Upper lobe of left lung (tissue), 6 donors: Measurements from ENCODE around the gene DPP6. TPM values are rescaled to one million over a fixed set of nuclear protein-coding genes. Genes with fewer than 3 reads are reported as not detected.
A peak's percentile ranks its signal among the peaks of the same experiment; 100 is the strongest.

Experiments
- ATAC-seq, 2 donors: fragments of 200-7000 bp; cut with Tn5 transposase; one replicate each; pipeline ENCODE4 v1.9.1; 2022; ENCODE audit warnings: mild to moderate bottlenecking in 2 of 2, moderate library complexity in 2 of 2; ENCODE audit not compliant: low FRiP score in 2 of 2
- DNase-seq, 2 donors: peaks; one replicate each; pipeline ENCODE4 v3.0.0-alpha.2; 2019 to 2020
- H3K27ac ChIP-seq, 4 donors: fragments of 200-600 bp; sonication (generic); one replicate each; pipeline ENCODE4 v1.5.1; 2016 to 2019
- H3K27me3 ChIP-seq, 4 donors: fragments of 200-600 bp; sonication (generic); one replicate each; pipeline ENCODE4 v1.5.1; 2017 to 2019
- H3K36me3 ChIP-seq, 4 donors: fragments of 200-600 bp; sonication (generic); one replicate each; pipeline ENCODE4 v1.5.1; 2016 to 2019
- H3K4me1 ChIP-seq, 4 donors: fragments of 200-600 bp; sonication (generic); one replicate each; pipeline ENCODE4 v1.5.1; 2018 to 2019
- H3K4me3 ChIP-seq, 4 donors: fragments of 200-600 bp; sonication (generic); one replicate each; pipeline ENCODE4 v1.5.1; 2017 to 2019; ENCODE audit warnings: mild to moderate bottlenecking in 2 of 4, moderate library complexity in 1 of 4
- H3K9me3 ChIP-seq, 4 donors: fragments of 200-600 bp; sonication (generic); one replicate each; pipeline ENCODE4 v1.5.1; 2018 to 2019
- CTCF ChIP-seq, 6 experiments: fragments of 450-650 bp in 4 of 6; fragments of 200-600 bp in 2 of 6; sonication (generic) in 2 of 6; IDR thresholded peaks; one replicate each; pipeline ENCODE4 v1.5.1; 2016 to 2019; ENCODE audit warnings: antibody characterized with exemption in 6 of 6
- EP300 ChIP-seq, 4 donors: sonication (generic); formaldehyde crosslinking; IDR thresholded peaks; one replicate each; pipeline ENCODE4 v1.5.1; 2017; ENCODE audit warnings: antibody characterized with exemption in 4 of 4, control low read depth in 2 of 4
- POLR2A ChIP-seq, 4 donors: fragments of 450-650 bp; IDR thresholded peaks; one replicate each; pipeline ENCODE4 v1.5.1; 2016 to 2017; ENCODE audit warnings: antibody characterized with exemption in 4 of 4, mild to moderate bottlenecking in 2 of 4
- POLR2AphosphoS5 ChIP-seq, 2 donors: sonication (generic); formaldehyde crosslinking; IDR thresholded peaks; one replicate each; pipeline ENCODE4 v1.5.1; 2017; ENCODE audit warnings: antibody characterized with exemption in 2 of 2
- WGBS, 2 donors: methylation state at CpG; one replicate each; pipeline ENCODE4 v1.1.5; 2017 to 2018; 5-methylcytosine and 5-hydroxymethylcytosine counted together
- total RNA-seq, 6 donors: library from RNA; depleted of rRNA in 4 of 6; stranded (reverse); fragments of >200 nt in 4 of 6; gene quantifications; one replicate each; pipeline versions ENCODE4 v1.1.0 to v1.2.1, GENCODE V29; 2016 to 2021
- donor health status: DM: no; HTN: no; CAD: no; lungs with moderate emphysema.
- donor health status: DM: no; HTN: yes; CAD: no; lungs with severe emphysema.

The DPP6 gene
- total RNA-seq, 6 donors from 2014 or later: 0.49 to 3.1 (median 0.86) TPM; not detected in 2

- Histone ChIP-seq H3K4me3 (no peak overlapping the region), H3K27ac (no peak overlapping the region), H3K27me3 (no peaks in the 10 kb centered on the region), H3K9me3 (no peaks in the 10 kb centered on the region), H3K36me3 (no peaks in the 10 kb centered on the region), H3K4me1 (no peaks in the 10 kb centered on the region)
- DNase-seq (no peak), ATAC-seq (no peak)
- TF ChIP-seq POLR2AphosphoS5 (IDR thresholded peaks at IDR 0.05) (no peak), CTCF (IDR thresholded peaks at IDR 0.05) (no peak)
- WGBS, 2 donors: 60 to 75% methylated on average over 4 of the region's 4 CpGs
Observed at GRCh38 chr7:154650275-154650674, 598.1 kb downstream of the DPP6 start.

DNA sequence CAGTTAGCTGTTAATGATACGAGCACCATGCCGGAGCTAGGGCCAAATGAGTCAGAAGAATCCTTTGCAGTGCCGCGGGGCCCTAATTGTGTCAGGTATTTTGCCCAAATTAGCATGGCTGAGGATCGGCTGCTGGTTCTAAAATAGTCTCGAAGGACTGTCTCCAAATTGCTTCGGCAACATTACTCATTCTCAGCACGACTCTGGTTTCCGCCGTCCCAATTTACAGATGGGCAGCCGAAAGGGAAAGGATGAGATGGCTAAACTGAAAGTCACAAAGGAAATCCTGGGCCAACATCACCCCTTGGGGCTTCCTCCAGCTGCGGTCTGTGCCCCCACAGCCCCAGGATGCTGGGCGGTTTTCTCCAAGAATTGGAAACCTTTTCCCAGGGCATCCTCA is 599.3 kb downstream of the DPP6 start:
- H3K27ac ChIP-seq: no peak overlapping the region
- H3K4me1 ChIP-seq: no peaks in the 10 kb centered on the region
- TF ChIP-seq POLR2AphosphoS5 (IDR thresholded peaks at IDR 0.05) (no peak), POLR2A (IDR thresholded peaks at IDR 0.05) (no peak), EP300 (IDR thresholded peaks at IDR 0.05) (no peak), CTCF (IDR thresholded peaks at IDR 0.05) (no peak)
- no peaks in the 10 kb centered on the region for H3K36me3 ChIP-seq
- H3K27me3 ChIP-seq: no peaks in the 10 kb centered on the region
- DNase-seq (no peak), ATAC-seq (no peak)
- 87 to 93% methylated on average over 13 of the region's 13 CpGs for WGBS, 2 donors
- H3K4me3 ChIP-seq: no peak overlapping the region
- no peaks in the 10 kb centered on the region for H3K9me3 ChIP-seq

- Histone ChIP-seq H3K4me3 (no peak overlapping the region), H3K36me3 (no peaks in the 10 kb centered on the region), H3K27me3 (no peaks in the 10 kb centered on the region), H3K27ac (no peak overlapping the region), H3K9me3 (no peaks in the 10 kb centered on the region), H3K4me1 (no peaks in the 10 kb centered on the region)
- ATAC-seq (peak in 1 of 2 donors; percentile 39), DNase-seq (no peak)
- WGBS, 2 donors: 42 to 50% methylated on average over 9 of the region's 9 CpGs
- TF ChIP-seq POLR2A (IDR thresholded peaks at IDR 0.05) (no peak), EP300 (IDR thresholded peaks at IDR 0.05) (no peak), CTCF (IDR thresholded peaks at IDR 0.05) (no peak), POLR2AphosphoS5 (IDR thresholded peaks at IDR 0.05) (no peak)
Observed at GRCh38 chr7:154652564-154652963, 600.4 kb downstream of the DPP6 start.

- no peaks in the 10 kb centered on the region for H3K9me3 ChIP-seq
- no peaks in the 10 kb centered on the region for H3K36me3 ChIP-seq
- no peak overlapping the region for H3K27ac ChIP-seq
- TF ChIP-seq CTCF (IDR thresholded peaks at IDR 0.05) (no peak), EP300 (IDR thresholded peaks at IDR 0.05) (no peak), POLR2AphosphoS5 (IDR thresholded peaks at IDR 0.05) (no peak), POLR2A (IDR thresholded peaks at IDR 0.05) (no peak)
- no peak overlapping the region for H3K4me3 ChIP-seq
- no peaks in the 10 kb centered on the region for H3K27me3 ChIP-seq
- no peak for DNase-seq
- ATAC-seq: no peak
- WGBS, 2 donors: 73 to 93% methylated on average over 1 of the region's 1 CpG
- H3K4me1 ChIP-seq: no peaks in the 10 kb centered on the region
Observed at GRCh38 chr7:154653281-154653680, 601.1 kb downstream of the DPP6 start.

DNA sequence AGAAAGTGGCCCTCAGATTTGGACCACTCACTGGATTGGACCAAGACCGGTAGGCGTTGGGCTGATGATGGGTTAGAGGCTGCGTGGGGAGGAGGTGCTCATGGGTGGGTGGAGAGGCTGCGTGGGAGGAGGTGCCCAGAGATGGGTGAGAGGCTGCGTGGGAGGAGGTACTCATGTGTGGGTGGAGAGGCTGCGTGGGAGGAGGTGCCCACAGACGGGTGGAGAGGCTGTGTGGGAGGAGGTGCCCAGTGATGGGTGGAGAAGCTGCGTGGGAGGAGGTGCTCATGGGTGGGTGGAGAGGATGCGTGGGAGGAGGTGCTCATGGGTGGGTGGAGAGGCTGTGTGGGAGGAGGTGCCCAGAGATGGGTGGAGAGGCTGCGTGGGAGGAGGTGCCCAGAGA is 604.4 kb downstream of the DPP6 start:
- 75 to 76% methylated on average over 7 to 9 of the region's 10 CpGs for WGBS, 2 donors
- Histone ChIP-seq H3K4me1 (no peaks in the 10 kb centered on the region), H3K36me3 (no peaks in the 10 kb centered on the region), H3K27me3 (no peaks in the 10 kb centered on the region), H3K9me3 (no peaks in the 10 kb centered on the region), H3K4me3 (no peak overlapping the region), H3K27ac (no peak overlapping the region)
- no peak for DNase-seq
- TF ChIP-seq CTCF (IDR thresholded peaks at IDR 0.05): no peak
- TF ChIP-seq POLR2AphosphoS5 (IDR thresholded peaks at IDR 0.05): no peak
- no peak for TF ChIP-seq POLR2A (IDR thresholded peaks at IDR 0.05)
- TF ChIP-seq EP300 (IDR thresholded peaks at IDR 0.05): no peak
- no peak for ATAC-seq
